HG02970 (cell line): ENCODE data around the gene ZNF580.

Experiments used
- ATAC-seq: cut with Tn5 transposase; IDR thresholded peaks from one replicate; pipeline ENCODE4 v1.9.1; 2021; ENCODE audit warnings: mild to moderate bottlenecking, moderate library complexity, moderate number of reproducible peaks; ENCODE audit not compliant: unreplicated experiment, low FRiP score

ZNF580 gene

GRCh38 chr19:55605637-55606470, 34.9 kb upstream of the ZNF580 start, which contains the start of gene ZNF865:
Gene ZNF865 (plus strand): TSS chr19:55605647. CDS start chr19:55613619, 7,972 bp downstream.
- ATAC-seq: no peak

DNA sequence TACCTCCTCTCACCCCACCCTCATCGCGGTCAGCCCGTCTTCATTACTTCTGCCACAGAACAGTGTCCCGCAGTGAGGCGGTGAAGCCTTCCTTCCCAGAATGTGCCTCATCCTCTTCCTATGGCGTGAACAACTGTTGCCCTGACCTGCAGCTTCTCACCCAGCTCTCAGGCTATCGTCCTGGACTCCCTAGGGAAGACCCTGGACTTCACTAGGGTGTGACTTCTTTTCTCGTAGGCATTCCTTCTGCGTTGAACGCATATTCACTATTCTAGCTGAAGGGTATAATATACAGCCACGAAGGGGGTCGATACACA, 34.4 kb upstream of the ZNF580 start:
- no peak for ATAC-seq

- no peak for ATAC-seq
Measured at GRCh38 chr19:55606817-55607216, 34.0 kb upstream of the ZNF580 start.

- no peak for ATAC-seq
Measured at GRCh38 chr19:55609326-55609725, 31.5 kb upstream of the ZNF580 start.

DNA sequence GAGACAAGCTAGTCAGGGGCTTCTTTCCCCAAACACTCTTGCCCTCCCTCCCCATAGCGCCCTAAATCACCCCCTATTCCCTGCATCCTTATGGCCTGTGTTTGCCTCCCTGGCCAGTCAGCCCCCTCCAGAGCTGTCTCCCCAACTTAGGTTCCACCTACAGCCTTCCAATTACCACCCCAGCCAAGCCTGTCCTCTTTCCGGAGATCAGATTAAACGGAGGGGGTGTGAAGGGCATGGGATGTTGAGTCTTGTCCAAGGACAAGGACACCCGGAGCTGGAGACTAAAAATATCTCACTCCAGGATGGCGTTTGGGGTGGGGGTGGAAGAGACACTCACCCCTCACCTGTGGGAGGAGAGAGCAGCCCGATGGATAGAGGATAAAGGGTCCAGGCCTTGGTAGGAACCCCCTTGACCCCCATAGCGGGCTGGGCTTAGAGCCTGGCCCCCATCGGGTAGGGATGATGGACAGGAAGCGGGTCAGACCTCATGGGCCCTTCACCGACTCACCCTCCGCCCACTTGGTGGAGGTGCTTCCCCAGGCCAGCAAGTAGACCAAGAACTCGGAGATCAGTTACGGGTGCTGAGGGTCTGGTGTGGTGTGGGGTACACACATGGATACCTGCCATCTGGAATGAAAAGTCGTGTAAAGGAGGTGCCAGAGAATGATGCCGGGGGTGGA, 29.4 kb upstream of the ZNF580 start:
- ATAC-seq: no peak

DNA sequence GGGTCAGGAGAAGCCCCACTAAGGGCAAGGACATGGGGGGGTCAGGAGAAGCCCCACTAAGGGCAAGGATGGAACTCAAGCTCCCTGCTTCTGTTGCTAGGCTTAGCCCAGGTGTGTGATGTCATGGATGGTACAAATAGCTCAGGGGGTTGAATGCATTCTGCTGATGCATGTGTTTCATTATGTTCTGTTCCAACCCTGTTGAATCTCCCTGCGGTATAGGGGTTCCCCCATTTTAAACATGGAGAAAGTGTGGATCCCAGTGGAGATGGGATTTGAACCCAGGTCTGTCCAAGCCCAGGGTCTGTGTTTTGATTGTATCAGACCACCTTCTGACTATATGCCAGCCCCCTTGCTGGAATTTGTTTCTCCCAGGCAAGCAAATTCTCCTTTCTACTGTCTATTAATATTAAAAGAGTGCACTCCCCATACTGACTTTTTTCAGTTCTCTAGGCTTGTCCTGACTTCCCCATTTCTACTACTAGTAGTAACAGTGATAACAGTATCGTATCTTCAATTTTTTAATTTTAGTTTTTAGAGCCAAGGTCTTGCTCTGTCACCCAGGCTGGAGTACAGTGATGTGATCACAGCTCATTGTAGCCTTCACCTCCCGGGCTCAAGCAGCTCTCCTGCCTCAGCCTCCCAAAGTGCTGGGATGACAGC, 28.7 kb upstream of the ZNF580 start:
- no peak for ATAC-seq

- no peak for ATAC-seq
Measured at GRCh38 chr19:55613396-55613795, 27.4 kb upstream of the ZNF580 start.

GRCh38 chr19:55613930-55614710, 26.7 kb upstream of the ZNF580 start:
- no peak for ATAC-seq

- no peak for ATAC-seq
Measured at GRCh38 chr19:55614711-55615542, 25.9 kb upstream of the ZNF580 start.

DNA sequence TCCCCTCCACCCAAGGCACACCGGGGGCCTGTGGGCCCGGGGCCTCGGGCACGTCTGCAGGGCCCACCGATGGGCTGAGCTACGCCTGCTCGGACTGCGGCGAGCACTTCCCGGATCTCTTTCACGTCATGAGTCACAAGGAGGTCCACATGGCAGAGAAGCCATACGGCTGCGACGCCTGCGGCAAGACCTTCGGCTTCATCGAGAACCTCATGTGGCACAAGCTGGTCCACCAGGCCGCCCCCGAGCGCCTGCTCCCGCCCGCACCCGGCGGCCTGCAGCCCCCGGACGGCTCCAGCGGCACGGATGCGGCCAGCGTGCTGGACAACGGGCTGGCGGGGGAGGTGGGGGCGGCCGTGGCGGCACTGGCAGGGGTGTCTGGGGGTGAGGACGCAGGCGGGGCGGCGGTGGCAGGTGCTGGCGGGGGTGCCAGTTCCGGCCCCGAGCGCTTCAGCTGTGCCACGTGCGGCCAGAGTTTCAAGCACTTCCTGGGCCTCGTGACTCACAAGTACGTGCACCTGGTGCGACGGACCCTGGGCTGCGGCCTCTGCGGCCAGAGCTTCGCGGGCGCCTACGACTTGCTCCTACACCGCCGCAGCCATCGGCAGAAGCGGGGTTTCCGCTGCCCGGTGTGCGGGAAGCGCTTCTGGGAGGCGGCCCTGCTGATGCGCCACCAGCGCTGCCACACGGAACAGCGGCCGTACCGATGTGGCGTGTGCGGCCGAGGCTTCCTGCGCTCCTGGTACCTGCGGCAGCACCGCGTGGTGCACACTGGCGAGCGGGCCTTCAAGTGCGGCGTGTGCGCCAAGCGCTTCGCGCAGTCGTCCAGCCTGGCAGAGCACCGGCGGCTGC, 25.0 kb upstream of the ZNF580 start:
- ATAC-seq: no peak

- no peak for ATAC-seq
Measured at GRCh38 chr19:55616395-55616875, 24.4 kb upstream of the ZNF580 start.

DNA sequence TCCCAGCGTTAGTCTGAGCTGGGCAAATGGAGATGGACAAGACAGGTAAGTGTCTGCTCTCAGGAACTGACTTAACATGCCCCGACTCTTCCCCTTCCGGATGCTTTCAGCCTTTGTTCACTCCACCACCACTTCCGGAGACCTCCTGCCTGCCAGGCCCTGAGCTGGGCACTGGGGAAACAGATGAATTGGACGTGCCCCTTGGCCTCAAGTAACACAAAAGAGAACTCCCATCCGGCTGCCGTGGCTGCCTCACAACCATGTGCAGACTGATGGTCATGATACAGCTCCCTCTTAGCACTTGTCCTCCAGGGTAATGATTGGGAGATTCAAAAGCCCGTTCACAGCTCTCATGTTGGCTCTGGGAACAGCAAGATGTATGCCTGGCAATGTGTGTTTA, 23.4 kb upstream of the ZNF580 start:
- no peak for ATAC-seq

- no peak for ATAC-seq
Measured at GRCh38 chr19:55618426-55618825, 22.4 kb upstream of the ZNF580 start.

DNA sequence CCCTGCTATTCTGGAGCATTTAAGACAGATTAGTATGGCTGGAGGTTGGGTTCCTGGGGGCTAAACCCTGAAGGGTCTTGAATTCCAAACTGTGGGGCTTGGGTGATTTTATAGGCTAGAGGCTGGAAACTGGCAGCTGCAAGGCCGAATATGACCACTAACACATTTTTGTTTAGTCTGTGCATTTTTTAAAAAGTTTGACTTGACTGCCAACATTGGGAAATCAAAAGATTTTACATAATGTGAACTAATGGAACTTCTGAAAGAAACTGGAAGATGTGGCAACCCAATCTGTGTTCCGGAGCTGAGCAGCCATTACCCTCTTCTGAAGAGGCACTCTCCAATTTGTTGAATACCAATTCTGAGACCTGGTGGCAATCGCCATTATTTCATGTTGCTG, 21.5 kb upstream of the ZNF580 start:
- no peak for ATAC-seq

DNA sequence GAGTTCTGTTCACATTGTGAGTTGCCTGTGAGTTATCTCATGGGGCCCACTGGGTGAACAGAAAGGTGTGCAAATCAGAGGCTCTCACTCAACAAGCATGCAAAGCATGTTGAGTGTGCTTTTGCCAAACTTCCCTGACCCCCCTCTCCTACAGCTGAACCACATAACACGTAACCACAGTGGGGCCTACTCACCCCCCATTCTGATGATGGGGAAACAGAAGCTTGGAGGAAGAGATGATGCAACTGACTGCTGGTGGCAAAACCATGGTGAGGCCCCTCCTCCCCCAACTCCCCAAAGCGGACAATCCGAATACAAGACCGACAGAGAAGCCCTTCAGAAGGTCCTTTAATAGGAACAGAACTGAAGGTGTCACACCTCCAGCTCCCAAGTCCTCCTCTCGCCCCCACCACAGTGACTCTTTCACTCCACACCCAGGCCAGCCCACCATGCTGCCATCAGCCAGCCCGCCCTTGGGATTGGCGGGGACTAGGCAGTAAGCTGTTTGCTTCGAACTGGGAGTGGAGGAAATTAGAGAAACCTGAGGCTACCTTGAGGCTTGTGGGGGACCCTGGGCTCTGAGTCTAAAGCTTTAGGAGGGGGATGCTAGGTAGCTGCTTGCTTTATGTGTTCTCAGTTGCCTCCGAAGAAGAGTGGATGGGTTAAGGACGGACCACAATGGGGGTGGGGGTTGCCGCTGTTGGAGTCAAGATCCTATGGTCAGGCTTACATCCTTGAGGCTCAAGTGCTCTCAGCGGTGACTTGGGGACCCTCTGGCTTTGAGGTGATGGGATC, 20.2 kb upstream of the ZNF580 start:
- ATAC-seq: no peak

- ATAC-seq: no peak
Measured at GRCh38 chr19:55621205-55621672, 19.6 kb upstream of the ZNF580 start.

- no peak for ATAC-seq
Measured at GRCh38 chr19:55621673-55622231, 19.1 kb upstream of the ZNF580 start.
